CD4-positive, alpha-beta T cell treated with Interleukin-1 beta for 1 hour (primary cell): Measurements from ENCODE around the gene KIF25.

Source experiments
- DNase-seq, 2 donors: peaks; one replicate each; pipeline ENCODE4 v3.0.0-alpha.2; 2020 to 2022

Gene KIF25

DNA sequence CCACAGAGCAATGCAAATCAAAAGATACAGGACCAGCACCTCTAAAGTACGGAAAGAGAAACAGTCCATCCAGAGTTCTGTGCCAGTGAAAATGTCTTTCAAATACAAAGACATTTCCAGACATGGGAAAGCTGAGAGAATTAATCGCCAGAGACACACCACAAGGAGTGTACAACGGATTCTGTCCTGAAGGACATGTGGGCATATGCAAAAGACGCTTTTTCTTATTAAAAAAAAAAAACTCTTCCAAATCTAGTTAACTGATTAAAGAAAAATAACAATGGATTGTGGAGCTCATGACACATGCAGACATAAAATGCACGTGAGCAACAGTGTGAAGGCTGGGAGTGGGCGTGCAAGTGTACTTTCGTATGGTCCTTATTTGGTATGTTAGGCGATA lies 22.8 kb downstream of the KIF25 start:
- DNase-seq = no peak

GRCh38 chr6:168021581-168021980 lies 24.1 kb downstream of the KIF25 start:
- DNase-seq = no peak

DNA sequence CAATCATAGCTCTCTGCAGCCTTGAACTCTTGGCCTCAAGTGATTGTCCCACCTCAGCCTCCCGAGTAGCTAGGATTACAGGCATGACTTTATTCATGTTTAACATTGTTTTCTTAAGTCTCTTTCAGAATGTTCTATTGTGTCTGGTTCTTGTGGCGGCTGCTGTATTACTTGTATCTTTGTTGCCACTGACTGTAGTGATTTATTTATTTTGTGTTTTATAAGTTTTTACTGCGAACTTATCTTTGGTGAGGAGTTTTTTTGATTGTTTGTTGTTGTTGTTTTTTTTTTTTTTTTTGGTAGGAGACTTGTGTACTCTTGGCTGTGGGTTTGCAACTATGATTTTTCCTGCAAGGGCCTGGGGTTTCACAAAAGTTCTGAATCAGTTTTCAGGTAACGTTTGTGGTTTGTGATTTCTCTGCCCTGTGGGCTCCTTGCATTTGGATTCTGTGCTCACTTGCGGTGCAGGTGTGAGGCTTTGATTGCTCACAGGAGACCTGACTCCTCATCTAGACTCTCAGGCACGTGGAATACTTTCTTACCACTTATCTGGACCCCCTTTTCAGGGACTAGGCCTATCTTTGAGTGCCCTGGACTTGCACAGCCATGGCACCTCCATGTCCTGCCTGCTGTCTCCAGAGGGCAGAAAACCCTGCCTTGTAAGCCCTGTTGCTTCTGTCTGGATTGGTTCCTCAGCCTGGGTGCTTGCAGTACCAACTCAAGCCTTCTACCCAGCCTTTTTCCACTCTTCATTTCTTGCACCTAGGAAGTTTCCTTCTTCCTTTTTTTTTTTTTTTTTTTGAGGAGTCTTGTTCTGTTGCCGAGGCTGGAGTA lies 25.2 kb downstream of the KIF25 start:
- no peak for DNase-seq

DNA sequence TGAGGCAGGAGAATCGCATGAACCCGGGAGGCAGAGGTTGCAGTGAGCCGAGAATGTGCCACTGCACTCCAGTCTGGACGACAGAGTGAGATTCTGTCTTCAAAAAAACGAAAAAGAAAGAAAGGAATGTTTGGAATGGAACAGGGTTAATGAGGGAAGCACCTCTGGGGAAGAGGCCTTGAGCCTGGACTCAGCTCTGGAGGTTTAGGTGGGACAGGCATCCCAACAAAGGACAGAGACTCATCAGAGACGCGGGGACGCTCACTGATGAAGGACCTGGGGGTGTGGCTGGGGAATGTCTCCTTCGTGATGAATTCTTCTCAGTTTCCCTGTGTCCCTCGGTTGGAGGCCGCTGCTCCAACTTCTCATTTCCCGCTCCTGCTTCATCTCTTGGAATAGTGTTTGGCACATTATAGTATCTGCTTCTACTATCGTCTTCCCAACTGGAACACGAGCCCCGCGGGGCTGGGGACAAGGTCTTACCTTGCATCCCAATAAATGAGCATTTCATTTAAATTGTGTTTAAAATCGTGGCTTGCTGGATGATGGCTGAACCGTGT lies 27.6 kb downstream of the KIF25 start:
- DNase-seq = no peak

DNA sequence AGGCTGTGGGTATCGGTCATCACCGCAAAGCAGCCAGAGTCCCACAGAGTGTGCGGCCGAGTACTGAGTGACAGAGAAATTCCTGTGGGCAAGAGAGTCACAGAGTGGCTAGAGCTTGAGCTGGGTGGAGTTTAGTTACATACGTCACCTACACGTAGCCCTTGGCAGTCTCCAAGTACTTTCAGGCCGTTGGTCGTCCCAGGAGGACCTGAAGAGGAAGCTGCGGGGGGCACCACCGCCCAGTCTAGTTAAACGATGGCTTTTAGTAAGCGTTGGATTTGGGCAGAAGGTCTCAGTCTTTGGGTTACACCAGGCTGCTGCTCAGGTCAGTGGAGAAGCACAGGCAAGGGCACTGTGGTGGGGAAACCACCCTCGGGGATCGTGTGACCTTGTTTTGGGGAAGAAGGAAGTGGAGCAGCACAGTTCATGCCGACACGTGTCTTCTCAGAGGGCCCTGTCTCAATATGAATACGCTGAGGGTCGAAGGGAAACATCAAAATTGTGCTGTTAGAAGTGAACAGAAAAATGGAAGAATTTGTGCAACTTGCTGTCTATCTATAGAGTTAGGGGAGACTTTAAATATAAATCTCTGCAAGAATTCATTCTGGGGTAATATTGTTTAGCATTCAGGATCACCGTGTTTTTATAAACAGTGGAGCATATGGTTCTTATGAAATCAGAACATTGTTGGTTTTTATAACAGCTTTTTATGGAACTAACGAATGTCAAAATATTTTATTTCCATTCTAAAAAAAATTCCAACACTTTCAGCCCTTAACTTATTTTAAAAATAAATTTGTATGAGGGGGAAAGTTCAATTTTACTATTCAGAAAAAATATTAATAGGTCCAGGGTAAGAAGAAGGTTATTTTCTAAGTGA lies 28.6 kb downstream of the KIF25 start:
- no peak for DNase-seq

GRCh38 chr6:168026925-168027324 lies 29.5 kb downstream of the KIF25 start:
- no peak for DNase-seq

GRCh38 chr6:168027521-168027920 lies 30.1 kb downstream of the KIF25 start:
- DNase-seq = no peak

GRCh38 chr6:168028181-168028580 lies 30.7 kb downstream of the KIF25 start:
- DNase-seq = no peak

DNA sequence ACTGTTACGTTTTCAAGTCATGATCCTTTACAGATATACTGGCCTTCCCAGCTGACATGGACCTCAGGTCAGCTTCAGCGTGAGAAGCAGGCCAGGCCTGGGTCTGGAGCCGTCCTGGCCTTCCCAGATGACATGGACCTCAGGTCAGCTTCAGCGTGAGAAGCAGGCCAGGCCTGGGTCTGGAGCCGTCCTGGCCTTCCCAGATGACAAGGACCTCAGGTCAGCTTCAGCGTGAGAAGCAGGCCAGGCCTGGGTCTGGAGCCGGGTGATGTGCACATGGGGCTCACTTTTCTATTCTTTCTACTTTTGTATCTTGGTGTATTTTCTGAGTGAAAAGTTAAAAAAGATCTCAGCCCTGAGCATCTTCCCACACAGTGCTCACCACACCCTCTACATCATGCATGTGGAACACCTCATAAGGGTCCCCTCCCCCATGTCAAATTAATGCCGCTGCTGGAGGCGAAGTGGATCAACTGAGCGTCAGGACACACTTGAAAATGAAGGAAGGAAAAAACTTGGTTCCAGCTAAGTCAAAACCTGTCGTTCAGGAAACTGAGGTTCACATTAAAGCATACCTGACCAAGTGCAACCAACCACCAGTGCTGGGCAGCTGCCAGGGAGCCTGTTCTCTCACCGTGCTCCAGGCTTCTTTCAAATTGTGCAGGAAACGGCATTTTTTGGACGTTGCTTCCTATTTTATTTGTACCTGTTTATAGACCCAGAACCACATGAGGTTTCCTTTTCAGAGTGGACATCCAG lies 32.2 kb downstream of the KIF25 start:
- no peak for DNase-seq

- no peak for DNase-seq
These were observed 32.8 kb downstream of the KIF25 start for GRCh38 chr6:168030218-168030746.

DNA sequence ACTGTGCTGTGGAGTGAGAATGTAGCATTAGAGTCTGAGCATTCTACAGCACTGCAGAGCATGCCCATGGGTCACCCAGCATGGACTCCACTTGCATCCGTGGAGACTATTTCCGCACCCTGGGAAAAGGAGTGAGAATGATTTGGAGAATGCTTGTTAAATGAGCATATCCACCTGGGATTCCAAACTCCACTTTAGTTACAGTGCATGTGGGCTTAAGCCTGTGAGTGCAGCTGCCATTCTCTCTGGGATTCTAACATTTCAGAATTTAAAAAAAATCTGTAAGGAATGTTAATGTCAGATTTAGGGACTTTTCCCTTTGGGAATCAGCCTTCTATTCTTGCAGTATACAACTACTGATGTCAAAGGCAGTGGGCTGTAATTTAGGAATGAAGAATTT lies 33.4 kb downstream of the KIF25 start:
- DNase-seq = no peak

DNA sequence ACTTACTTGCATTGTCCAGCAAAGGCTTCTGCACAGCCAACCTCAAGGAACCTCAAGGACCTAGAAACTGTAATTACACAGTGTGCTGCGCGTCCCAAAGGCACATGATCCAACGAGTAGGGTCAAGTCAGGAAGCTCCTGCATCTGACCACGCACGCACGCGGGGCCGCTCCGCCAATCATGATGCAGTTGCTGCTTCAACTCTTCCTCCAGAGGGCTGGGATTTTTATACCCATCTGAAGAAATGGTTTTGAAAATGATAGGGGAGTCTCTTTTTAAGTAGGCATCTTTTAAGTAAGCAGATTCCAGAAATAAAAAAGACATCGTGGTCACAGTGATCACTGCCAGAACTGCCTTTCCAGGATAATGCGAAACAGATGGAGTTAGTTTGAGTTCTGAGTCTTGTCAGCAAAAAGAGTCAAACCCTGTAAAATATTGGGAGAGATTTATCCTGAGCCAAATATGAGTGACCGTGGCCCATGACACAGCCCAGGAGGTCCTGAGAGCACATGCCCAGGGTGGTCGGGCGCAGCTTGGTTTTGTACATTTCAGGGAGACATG lies 34.0 kb downstream of the KIF25 start:
- no peak for DNase-seq

- no peak for DNase-seq
These were observed 34.7 kb downstream of the KIF25 start for GRCh38 chr6:168032005-168032760.

- DNase-seq = no peak
These were observed 36.3 kb downstream of the KIF25 start for GRCh38 chr6:168033791-168034190.

- no peak for DNase-seq
These were observed 37.1 kb downstream of the KIF25 start for GRCh38 chr6:168034537-168034936.

DNA sequence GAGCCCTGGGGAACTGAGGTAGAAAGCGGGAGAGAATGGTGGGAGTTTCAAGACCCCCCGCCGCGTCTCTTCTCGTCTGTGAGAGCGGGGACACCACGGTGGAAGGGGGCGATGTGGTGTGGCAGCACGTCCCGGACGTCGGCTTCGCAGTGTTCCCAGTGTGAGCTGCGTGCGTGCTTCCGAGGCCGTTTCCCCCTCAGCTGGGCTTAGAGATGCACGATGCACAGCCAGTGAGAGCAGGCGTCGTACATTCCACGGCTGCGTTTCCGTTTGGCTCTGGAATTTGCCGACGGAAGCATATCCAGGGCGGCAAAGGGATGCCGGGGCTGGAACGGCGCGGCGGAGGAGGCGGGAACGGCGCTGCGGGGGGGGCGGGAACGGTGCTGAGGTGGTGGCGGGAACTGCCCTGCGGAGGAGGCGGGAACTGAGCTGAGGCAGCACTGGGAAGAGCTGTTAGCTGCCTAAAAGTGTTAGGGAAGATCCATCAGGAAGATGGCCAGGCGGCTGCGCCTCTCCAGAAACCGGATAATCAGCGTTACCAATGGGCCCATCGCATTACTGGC lies 37.7 kb downstream of the KIF25 start:
- DNase-seq = no peak

DNA sequence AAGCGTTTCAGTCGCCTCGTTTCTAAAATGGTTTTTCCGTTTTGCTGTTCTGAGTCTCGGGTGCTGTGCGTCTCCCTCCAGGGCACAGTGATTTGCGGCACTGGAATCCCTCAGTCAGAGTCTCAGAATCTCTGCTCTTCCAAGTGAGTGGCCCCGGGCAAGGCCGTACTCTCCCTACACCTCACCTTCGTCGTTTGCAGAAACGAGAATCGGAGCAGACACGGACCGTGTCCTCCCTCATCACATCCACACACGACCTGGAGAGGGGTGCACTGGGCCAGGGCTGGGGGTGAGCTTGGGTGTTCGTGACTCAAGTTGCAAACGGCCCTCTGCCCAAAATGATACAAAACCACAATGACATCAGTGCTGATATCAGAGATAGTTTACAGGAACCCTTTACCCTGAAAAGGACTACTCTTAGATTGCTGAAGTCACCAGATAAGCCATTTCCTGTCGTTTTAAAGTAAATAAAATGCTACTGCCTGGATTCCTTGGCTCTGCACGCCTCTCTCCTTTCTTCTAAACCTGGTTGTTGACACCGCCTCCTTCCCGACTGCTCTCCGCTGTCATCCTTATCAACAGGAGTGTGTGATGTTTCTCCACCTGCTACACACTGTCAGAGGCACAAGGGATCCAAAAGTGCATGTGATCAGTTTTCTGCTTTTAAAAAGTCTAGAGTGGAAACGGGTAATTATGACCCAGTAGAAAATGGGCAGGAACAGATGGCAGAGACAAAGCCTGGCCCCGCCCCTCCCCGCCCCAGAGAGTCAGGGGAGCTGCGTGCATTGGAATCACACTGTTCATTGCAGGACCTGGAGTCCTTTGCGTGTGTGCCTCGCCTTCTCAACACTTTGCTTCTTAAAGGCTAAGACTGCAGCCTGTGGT lies 38.4 kb downstream of the KIF25 start:
- no peak for DNase-seq

GRCh38 chr6:168037242-168037641 lies 39.8 kb downstream of the KIF25 start:
- no peak for DNase-seq

DNA sequence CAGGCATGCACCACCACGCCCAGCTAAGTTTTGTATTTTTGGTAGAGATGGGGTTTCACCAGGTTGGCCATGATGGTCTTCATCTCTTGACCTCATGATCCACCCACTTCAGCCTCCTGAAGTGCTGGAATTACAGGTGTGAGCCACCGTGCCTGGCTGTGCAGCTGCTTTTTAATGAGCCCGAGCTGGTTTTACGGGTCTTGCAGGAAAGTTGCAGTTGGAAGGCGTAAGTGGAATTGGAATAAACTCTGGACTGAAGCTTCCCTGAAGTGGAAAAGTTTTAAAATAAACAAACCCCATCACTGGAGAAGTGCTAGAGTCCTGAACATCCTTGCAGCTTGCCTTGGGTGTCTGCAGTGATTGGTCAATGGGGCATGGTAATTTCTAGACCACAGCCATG lies 40.4 kb downstream of the KIF25 start:
- DNase-seq = no peak

- no peak for DNase-seq
These were observed 41.2 kb downstream of the KIF25 start for GRCh38 chr6:168038576-168039140.
